T-helper 2 cell treated with Interferon-gamma antibody and Interleukin-4, amounts not matched to agents 100 ng/mL and 5 ng/mL, for 36 hours (primary cell): ENCODE results near the gene PTPN23. TPM values are rescaled to one million over a fixed set of nuclear protein-coding genes. Genes with fewer than 3 reads are reported as not detected.
"Not testable (repeated sequence)": the region's sequence is repeated elsewhere in the genome, so short reads cannot be mapped to it uniquely, and the experiment has no call there.

Source experiments
- intact Hi-C: fragments of 100-400 bp; cut with micrococcal nuclease; formaldehyde crosslinking; loops from one replicate; pipeline ENCODE4 v1.15.1; 2023
- total RNA-seq: library from RNA; stranded (reverse); gene quantifications from 2 replicates; pipeline ENCODE4 v1.2.3, GENCODE V29; 2022

The PTPN23 gene
- total RNA-seq, 1 donor from 2014 or later, result 35.2 TPM

DNA sequence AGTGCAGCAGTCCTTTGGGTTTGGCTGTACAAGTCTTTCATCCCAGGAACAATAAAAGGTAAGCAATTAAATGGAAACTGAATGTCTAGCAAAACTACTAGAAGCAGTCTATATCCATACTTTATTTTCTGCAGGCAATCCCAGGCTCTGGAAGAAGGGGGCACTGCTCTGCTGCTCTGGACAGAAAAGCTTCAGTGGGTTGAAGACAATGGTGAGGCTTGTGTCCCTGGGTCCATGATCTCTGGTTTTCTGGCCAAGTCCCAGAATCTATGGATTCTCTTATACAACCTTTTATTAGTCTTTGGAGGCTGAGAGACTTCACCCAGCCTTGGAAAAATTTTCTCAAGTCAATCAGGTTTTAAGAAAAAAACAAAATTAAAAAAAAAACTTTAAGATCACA lies 59.3 kb downstream of the PTPN23 start:
- intact Hi-C loops, result no loop called here

GRCh38 chr3:47441796-47442551 lies 61.2 kb downstream of the PTPN23 start:
- intact Hi-C loops, result no loop called here

DNA sequence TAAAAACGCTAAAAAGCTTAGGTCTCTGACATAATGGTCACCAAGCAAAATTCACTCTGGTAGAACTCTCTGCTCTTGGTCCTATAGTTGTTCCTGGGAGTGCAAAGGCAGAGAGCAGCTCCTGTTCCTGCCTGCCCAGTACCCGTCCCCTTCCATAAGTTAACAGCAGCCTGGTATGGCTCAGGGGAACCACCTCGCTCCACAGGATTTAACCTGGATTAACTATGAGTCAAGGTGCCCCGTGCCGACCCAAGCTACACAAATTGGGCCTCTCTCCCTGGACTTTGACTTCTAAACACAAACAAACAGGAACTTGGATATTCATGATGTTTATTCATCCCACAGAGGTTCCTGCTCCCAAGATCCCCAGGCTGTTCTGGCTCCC lies 62.8 kb downstream of the PTPN23 start:
- intact Hi-C loops, result no loop called here

DNA sequence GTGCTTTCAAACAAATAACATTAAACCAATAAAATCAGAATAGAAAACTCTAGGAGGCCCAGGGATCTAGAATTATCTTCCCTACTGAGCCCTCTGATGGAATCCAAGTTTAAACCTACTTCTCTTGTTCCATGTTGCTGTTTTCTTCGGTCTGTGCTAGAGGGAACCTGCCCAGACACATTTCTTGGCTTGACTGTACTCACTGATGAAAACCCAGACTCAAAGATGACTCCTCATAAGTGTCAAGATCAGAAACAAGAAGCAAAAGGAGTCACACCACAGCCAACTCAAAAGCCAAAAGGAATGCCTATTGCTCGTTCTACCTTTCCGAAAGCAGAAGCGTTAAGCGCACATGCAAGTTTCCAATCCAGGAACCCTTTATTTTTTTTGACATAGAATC lies 63.3 kb downstream of the PTPN23 start:
- intact Hi-C loops, result no loop called here

DNA sequence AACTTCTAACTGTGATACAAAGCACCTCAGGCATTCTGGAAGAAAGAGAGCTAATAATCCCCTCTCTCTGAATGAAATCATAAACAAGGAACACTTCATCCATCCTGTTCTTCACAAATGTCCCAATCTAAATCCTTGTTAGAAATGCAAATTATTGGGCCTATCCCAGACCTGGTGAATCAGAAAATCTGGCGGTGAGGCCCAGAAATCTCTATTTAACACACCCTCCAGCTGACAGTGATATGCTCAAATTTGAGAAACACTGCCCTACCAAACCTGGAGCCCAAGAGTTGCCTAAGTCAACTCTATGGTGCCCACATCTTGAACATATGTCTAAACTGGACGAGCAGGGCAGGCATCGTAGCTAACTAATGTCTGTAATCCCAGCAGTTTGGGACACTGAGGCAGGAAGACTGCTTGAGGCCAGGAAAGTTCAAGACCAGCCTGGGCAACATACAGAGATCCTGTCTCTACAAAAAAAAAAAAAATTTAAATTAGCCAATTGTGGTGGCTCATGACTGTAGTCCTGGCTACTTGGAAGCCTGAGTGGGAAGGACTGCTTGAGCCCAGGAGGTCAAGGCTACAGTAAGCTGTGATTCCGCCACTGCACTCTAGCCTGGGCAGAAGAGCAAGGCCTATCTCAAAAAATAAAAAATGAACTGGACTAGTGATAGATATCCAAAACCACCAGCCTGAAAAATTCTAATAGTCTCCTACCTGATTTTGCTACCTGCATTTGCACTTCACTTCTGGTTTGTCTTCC lies 71.8 kb downstream of the PTPN23 start:
- intact Hi-C loops, result no loop called here

DNA sequence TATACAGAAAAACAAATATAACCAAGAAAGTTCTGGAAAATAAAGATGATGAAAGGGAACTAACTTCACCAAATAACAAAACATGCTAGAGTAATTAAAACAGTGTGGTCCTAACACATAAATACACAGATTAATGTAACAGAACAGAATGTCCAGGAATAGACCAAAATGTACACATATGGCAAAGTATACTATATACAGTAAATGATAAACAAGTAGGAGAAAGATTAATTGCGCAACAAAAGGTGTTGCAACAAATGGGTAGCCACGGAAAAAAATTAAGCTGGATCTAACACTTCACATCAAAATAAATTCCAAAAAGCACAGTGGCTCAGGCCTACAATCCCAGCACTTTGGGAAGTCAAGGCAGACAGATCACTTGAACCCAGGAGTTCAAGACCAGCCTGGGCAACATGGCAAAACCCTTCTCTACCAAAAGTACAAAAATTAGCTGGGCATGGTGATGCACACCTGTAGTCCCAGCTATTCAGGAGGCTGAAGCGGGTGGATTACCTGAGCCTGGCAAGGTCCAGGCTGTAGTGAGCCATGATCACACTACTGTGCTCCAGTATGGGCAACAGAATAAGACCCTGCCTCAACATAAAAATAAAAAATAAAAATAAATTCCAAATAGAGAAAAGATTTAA lies 75.1 kb downstream of the PTPN23 start:
- intact Hi-C loops, result no loop called here

GRCh38 chr3:47456984-47457383 lies 76.2 kb downstream of the PTPN23 start:
- intact Hi-C loops, result no loop called here

- intact Hi-C loops, result not testable (repeated sequence)
These were observed 78.8 kb downstream of the PTPN23 start for GRCh38 chr3:47459534-47460085.

Other genes with a start within 250 kb of the PTPN23 start
- gene SETD2, start 216.9 kb upstream of the PTPN23 start, total RNA-seq, result 46.2 and 46.5 TPM in 2 replicates
- 2.3 and 2.8 TPM in 2 replicates for gene KIF9, start 98.2 kb upstream of the PTPN23 start, total RNA-seq
- 27.3 and 29.3 TPM in 2 replicates for gene KLHL18, start 98.1 kb upstream of the PTPN23 start, total RNA-seq
- 76.6 and 77.1 TPM in 2 replicates for gene SCAP, start 94.9 kb downstream of the PTPN23 start, total RNA-seq
- 48.6 and 51.2 TPM in 2 replicates for gene ELP6, start 132.7 kb downstream of the PTPN23 start, total RNA-seq
- gene CSPG5, start 197.8 kb downstream of the PTPN23 start, total RNA-seq, result 0.57 and 0.64 TPM in 2 replicates